ENCODE measurements around the gene ARMH3.

GRCh38 chr10:101961591-101962498 is 94.1 kb downstream of the ARMH3 start:
- TF ChIP-seq CTCF (IDR thresholded peaks at IDR 0.05; ENCODE audit: low read depth, low read length) = no peak
- TF ChIP-seq MYC (IDR thresholded peaks at IDR 0.05; ENCODE audit: low read depth, low read length) = no peak
